AG09309 (cell line): Measurements from ENCODE around the gene TMEM131L.

Source experiments
- DNase-seq: peaks from one replicate; pipeline ENCODE4 v3.0.0-alpha.2; 2010; ENCODE audit warnings: low read depth
- H3K4me3 ChIP-seq: 2 replicates; pipeline ENCODE4 v1.5.1; 2011; ENCODE audit warnings: mild to moderate bottlenecking, low read depth, low read length, moderate library complexity; ENCODE audit not compliant: control insufficient read depth
- TF ChIP-seq, protein P1 (sequence below): IDR thresholded peaks from 2 replicates; pipeline ENCODE4 v1.5.1; 2011; ENCODE audit warnings: mild to moderate bottlenecking, low read depth, low read length, inconsistent platforms; ENCODE audit not compliant: insufficient read depth, control insufficient read depth; ENCODE audit errors: missing control alignments

Gene TMEM131L

GRCh38 chr4:153521999-153522801 is 56.0 kb downstream of the TMEM131L start:
- DNase-seq, result no peak
- TF ChIP-seq, protein P1, sequence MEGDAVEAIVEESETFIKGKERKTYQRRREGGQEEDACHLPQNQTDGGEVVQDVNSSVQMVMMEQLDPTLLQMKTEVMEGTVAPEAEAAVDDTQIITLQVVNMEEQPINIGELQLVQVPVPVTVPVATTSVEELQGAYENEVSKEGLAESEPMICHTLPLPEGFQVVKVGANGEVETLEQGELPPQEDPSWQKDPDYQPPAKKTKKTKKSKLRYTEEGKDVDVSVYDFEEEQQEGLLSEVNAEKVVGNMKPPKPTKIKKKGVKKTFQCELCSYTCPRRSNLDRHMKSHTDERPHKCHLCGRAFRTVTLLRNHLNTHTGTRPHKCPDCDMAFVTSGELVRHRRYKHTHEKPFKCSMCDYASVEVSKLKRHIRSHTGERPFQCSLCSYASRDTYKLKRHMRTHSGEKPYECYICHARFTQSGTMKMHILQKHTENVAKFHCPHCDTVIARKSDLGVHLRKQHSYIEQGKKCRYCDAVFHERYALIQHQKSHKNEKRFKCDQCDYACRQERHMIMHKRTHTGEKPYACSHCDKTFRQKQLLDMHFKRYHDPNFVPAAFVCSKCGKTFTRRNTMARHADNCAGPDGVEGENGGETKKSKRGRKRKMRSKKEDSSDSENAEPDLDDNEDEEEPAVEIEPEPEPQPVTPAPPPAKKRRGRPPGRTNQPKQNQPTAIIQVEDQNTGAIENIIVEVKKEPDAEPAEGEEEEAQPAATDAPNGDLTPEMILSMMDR, result no peak
- no peak overlapping the region for H3K4me3 ChIP-seq

DNA sequence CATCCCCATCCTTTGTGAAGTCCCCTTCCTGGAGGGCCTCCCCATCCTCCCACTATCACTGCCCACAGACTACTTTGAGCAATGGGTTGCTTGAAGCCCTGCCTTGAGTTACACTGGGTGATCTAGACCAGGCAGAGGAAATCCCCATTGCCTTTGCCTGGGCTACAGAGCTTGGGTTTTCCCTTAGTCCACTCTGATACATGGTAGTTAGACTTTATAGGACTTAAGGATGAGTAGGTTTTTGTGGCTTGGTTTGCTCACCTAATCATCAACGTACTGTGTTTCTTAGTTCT is 56.6 kb downstream of the TMEM131L start:
- H3K4me3 ChIP-seq, result no peak overlapping the region
- DNase-seq, result no peak

GRCh38 chr4:153523164-153523796 is 57.1 kb downstream of the TMEM131L start:
- no peak for DNase-seq
- no peak overlapping the region for H3K4me3 ChIP-seq
- TF ChIP-seq, protein P1, result no peak

More for the DNA sequence above, 56.6 kb downstream of the TMEM131L start:
- TF ChIP-seq, protein P1, result no peak

GRCh38 chr4:153523941-153524386 is 57.8 kb downstream of the TMEM131L start:
- TF ChIP-seq, protein P1, result no peak
- no peak overlapping the region for H3K4me3 ChIP-seq
- DNase-seq, result no peak

GRCh38 chr4:153524682-153525081 is 58.5 kb downstream of the TMEM131L start:
- no peak overlapping the region for H3K4me3 ChIP-seq
- TF ChIP-seq, protein P1, result no peak
- DNase-seq, result no peak

GRCh38 chr4:153527690-153528089 is 61.5 kb downstream of the TMEM131L start:
- TF ChIP-seq, protein P1, result no peak
- H3K4me3 ChIP-seq, result no peak overlapping the region
- DNase-seq, result no peak
